Activated CD4-positive, alpha-beta T cell treated with anti-CD3 and anti-CD28 coated beads, Interleukin-2, amount 10 ng/mL, durations not matched to agents 24 days and 14 days (primary cell): ENCODE data around the gene CLEC10A. TPM values are rescaled to one million over a fixed set of nuclear protein-coding genes. Genes with fewer than 3 reads are reported as not detected.
"Not testable (repeated sequence)": the region's sequence is repeated elsewhere in the genome, so short reads cannot be mapped to it uniquely, and the experiment has no call there.

ENCODE experiments used
- DNase-seq: peaks from one replicate; pipeline ENCODE4 v3.0.0; 2022
- H3K27ac Mint-ChIP-seq: one replicate; pipeline ENCODE4 v1.8.0; 2022; ENCODE audit warnings: mild to moderate bottlenecking, mixed read lengths
- H3K27me3 Mint-ChIP-seq: one replicate; pipeline ENCODE4 v1.8.0; 2022; ENCODE audit warnings: mixed read lengths
- H3K36me3 Mint-ChIP-seq: one replicate; pipeline ENCODE4 v1.8.0; 2022; ENCODE audit warnings: low read depth, mild to moderate bottlenecking, mixed read lengths
- H3K4me1 Mint-ChIP-seq: one replicate; pipeline ENCODE4 v1.8.0; 2021; ENCODE audit warnings: mixed read lengths
- H3K4me3 Mint-ChIP-seq: one replicate; pipeline ENCODE4 v1.8.0; 2022; ENCODE audit warnings: mild to moderate bottlenecking, moderate library complexity, mixed read lengths
- H3K9me3 Mint-ChIP-seq: one replicate; pipeline ENCODE4 v1.8.0; 2021; ENCODE audit warnings: mixed read lengths
- intact Hi-C: fragments of 100-400 bp; cut with micrococcal nuclease; formaldehyde crosslinking; loops from one replicate; pipeline ENCODE4 v1.15.1; 2023
- total RNA-seq: library from RNA; stranded (reverse); gene quantifications from 2 replicates; pipeline ENCODE4 v1.2.3, GENCODE V29; 2022

The CLEC10A gene
- total RNA-seq, 1 donor from 2014 or later = not detected

DNA sequence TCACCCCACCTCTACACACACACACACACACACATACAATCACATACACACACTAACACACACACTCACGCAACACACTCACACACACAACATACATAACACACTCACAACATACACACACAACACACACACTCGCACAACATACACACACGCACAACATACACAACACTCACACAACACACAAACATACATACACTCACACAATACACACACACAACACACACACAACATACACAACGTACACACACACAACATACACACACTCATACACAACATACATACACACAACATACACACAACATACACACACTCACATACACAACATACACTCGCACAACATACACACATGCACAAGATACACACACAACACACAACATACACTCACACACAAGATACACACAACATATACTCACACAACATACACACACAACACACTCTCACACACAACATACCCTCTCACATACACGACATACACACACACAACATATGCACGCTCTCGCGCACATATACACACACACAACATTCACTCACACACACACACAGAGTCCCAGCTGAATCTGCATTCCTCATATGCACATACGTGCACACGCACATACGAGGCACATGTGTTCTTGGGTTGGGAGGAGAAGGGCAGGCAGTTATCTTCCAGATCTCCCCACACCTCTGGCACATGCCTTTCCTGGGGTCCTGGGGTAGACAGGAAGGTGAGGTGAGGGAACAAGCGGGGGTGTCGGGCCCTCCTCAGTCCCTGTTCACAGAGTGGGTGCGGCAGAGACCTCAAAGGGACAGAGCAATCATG lies 33.4 kb upstream of the CLEC10A start:
- intact Hi-C loops = no loop called here
- no peaks in the 10 kb centered on the region for H3K36me3 Mint-ChIP-seq
- H3K4me3 Mint-ChIP-seq = no peak overlapping the region
- H3K27me3 Mint-ChIP-seq = peaks cover 5% of the 10 kb centered on the region
- no peak overlapping the region for H3K27ac Mint-ChIP-seq
- peaks cover 9% of the 10 kb centered on the region for H3K4me1 Mint-ChIP-seq
- no peak for DNase-seq
- no peaks in the 10 kb centered on the region for H3K9me3 Mint-ChIP-seq

DNA sequence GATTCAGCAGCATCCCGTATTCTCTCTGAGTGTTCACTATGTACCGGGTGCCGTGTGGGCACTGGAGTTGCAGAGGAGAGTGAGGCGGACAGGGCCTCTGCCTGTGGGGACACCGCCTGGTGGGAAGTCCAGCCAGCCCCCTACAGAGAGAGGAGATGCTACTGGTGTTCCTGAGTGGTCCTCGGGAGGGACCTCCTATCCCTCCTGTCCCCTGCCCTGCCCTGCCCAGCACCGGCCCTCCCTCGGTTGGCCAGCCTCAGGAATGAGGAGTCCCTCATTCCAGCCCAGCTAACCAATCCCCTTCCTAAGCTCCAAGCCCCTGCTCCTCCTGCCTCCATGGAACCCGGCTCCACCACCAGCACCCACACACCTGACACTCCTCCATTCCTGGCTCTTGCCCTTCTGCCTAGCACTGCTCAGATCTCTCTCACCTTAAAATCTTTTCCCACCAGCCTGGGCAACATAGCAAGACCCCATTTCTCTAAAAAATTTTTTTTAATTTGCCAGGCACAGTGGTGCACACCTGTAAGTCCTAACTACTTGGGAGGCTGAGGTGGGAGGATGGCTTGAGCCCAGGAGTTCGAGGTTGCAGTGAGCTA lies 32.6 kb upstream of the CLEC10A start:
- H3K27me3 Mint-ChIP-seq = peaks cover 5% of the 10 kb centered on the region
- intact Hi-C loops = no loop called here

DNA sequence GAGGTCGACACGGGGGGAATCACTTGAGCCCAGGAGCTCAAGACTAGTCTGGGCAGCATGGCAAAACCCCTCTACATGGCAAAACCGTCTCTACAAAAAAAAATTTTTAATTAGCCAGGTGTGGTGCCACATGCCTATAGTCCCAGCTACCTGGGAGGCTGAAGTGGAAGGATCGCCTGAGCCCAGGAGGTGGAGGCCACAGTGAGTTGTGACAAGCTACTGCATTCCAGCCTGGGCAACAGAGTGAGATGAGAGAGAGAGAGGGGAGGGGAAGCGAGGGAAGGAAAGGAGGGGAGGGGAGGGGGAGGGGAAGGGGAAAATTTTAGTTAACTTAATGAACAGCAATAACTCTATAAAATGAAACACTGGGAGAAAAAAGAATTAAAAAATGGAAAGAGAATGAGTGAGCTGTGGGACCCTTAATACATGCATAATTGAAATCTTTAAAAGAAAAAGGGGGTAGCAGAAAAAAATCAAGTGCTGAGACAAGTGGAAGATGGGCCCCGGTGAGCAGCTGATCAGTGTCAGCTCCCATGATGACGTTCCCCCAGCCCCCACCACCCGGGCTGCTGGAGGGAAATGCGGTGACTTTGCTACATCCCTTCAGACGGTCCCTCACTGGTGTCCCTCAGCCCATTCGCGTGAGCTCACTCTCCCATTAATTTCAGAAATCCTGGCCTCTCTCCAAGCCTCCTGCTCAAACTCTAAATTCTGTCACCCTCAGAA lies 31.9 kb upstream of the CLEC10A start:
- Mint-ChIP-seq H3K9me3 (no peaks in the 10 kb centered on the region), H3K4me1 (peaks cover 9% of the 10 kb centered on the region), H3K36me3 (no peaks in the 10 kb centered on the region), H3K4me3 (no peak overlapping the region), H3K27me3 (no peaks in the 10 kb centered on the region), H3K27ac (no peak overlapping the region)
- intact Hi-C loops = no loop called here
- DNase-seq = no peak

More for the DNA sequence above, 32.6 kb upstream of the CLEC10A start:
- Mint-ChIP-seq H3K36me3 (no peaks in the 10 kb centered on the region), H3K4me1 (peaks cover 9% of the 10 kb centered on the region), H3K27ac (no peak overlapping the region), H3K4me3 (no peak overlapping the region), H3K9me3 (no peaks in the 10 kb centered on the region)
- DNase-seq = no peak

DNA sequence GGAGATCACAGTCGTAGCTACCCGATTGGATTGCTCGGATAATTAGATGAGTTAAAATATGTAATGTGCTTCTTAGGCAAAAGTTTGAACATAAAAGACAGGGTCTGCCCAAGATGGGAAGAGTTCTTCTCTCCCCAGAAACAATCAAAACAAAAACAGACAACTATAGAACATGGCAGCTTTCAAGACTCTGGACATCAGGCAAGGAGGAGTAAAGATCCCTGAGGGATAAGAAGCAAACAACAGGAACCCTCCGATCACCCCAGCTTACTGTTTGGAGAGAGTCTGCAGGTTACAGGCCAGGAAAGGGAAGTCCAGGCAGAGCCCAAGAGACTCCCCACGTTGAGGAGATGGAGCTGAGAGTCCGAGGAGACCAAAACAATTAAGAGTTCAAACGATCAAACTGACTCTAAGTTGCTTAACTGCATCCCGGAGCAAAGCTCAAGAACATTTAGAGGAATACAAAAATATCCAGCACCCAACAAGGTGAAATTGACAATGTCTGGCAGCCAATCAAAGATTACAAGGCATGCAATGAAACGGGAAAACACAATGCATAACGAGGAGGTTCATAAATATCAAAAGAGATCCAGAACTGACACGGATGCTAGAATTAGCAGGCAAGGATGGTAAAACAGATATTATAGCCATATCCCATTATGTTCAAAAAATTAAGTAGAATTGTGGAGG lies 30.7 kb upstream of the CLEC10A start:
- DNase-seq = no peak
- H3K9me3 Mint-ChIP-seq = no peaks in the 10 kb centered on the region
- no peak overlapping the region for H3K27ac Mint-ChIP-seq
- H3K4me1 Mint-ChIP-seq = peaks cover 9% of the 10 kb centered on the region
- no peak overlapping the region for H3K4me3 Mint-ChIP-seq
- intact Hi-C loops = no loop called here
- no peaks in the 10 kb centered on the region for H3K27me3 Mint-ChIP-seq
- H3K36me3 Mint-ChIP-seq = no peaks in the 10 kb centered on the region

DNA sequence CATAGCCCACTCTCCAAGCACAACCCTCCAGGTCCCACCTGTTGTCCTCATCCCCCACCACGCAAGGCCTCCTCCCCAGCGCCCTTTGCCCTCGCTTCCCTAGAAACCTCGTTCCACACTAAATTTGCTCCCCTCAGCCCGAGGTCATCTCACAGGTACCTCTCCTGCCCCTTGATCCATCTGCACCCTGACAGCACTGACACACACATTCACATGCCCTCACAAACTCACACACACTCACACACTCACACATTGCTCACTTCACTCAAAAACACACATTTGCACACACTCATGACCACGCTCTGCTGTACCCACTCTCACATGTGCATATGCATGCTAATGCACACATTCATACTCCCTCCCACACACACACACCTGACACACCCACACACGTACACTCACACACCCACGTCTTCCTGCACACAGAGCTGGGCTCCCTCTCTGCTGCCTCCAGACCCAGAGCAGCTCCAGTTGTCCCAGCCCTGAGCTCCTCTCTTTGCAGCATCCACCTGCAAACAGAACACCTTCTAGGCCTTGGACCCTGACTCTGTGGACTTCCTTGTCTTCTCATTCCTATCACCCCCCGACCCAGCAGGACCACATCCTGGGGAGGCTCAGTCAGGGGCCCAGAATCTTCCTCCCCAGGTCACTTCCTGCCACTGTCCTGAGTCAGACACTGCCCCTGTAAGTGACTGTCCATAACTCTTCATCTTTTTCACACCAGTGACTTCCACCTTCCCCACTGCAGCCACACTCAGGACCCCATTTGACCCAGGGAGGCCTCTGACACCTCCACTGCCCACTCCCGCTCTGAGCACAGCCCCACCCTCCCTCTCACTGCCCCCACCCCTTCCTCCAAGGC lies 29.6 kb upstream of the CLEC10A start:
- Mint-ChIP-seq H3K4me3 (no peak overlapping the region), H3K27me3 (no peaks in the 10 kb centered on the region), H3K36me3 (no peaks in the 10 kb centered on the region), H3K27ac (no peak overlapping the region), H3K9me3 (no peaks in the 10 kb centered on the region), H3K4me1 (peaks cover 9% of the 10 kb centered on the region)
- intact Hi-C loops = no loop called here
- no peak for DNase-seq

DNA sequence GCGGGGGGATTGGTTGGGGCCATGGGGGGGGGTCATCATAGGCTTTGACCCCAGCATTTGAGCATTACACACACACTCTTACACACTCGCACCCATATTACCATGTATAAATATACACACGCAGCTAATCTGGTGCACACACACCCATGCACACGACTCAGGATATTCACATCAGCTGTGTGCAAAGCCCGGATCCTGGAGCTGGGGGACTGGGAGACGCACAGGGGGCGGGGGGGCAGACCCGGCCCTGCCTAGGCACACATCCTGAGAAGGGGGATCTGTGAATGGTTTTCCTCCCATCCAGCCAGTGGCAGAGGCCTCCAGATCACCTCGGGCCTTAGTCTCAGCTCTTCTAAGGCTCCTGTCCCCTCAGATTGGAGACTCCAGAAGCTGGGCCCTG lies 28.9 kb upstream of the CLEC10A start:
- intact Hi-C loops = no loop called here
- no peak for DNase-seq
- Mint-ChIP-seq H3K27me3 (no peaks in the 10 kb centered on the region), H3K4me1 (peaks cover 9% of the 10 kb centered on the region), H3K4me3 (no peak overlapping the region), H3K27ac (no peak overlapping the region), H3K36me3 (no peaks in the 10 kb centered on the region), H3K9me3 (no peaks in the 10 kb centered on the region)

DNA sequence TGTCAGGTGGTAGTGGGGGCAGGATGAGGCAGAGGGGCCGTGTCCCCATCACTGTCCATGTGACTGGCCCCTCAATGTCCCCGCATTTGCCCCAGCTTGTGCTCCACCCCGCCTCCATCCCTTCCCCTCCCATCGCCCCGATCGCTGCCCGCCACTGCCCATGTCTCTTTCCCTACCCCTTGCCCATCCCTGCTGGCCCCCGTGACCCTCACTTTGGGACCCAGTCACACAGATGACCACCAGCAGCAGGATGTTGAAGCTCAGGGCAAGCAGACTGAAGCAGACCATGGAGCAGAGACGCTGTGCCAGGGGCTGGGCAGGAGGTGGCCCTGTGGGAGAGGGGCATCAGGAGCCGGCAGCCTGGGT lies 28.5 kb upstream of the CLEC10A start:
- Mint-ChIP-seq H3K36me3 (no peaks in the 10 kb centered on the region), H3K9me3 (no peaks in the 10 kb centered on the region), H3K27ac (no peak overlapping the region), H3K4me1 (peaks cover 9% of the 10 kb centered on the region), H3K27me3 (peaks cover under 1% of the 10 kb centered on the region), H3K4me3 (no peak overlapping the region)
- DNase-seq = no peak
- intact Hi-C loops = no loop called here

DNA sequence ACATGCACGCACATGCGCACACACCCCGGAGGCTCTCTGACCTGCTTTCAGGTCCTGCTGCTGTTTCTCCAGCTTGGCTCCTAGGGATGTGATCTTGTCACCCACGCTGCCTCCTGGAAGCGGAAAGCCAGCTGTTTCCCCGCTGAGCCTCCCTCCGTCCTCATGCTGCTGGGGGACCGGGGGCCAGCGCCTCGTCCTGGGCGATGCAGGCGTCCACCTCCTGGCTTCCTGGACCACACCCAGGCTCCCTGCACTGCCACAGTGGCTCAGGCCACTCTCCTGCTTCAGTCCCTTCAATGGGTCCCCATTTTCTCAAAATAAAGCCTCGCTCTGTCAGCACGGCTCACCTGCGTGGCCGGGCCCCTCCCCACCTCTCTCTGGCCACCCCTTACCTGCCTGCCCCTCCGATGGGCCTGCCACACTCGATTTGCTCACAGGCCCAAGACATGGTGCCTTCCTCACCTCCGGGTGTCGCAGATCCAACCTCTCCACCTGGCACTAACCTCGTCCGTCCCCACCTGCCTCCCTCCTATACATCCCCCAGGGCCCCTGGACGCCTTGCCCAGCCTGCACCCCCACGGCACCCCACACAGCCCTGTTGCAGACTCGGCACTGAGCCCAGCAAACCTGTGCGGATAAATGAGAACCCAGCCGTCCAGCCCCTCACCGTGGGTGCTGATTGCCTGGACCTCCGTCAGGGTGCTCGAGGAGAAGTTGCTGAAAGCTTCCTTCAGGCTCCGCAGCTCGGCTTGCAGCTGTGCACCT lies 27.9 kb upstream of the CLEC10A start:
- H3K27ac Mint-ChIP-seq = no peak overlapping the region
- intact Hi-C loops = no loop called here
- no peaks in the 10 kb centered on the region for H3K9me3 Mint-ChIP-seq
- DNase-seq = no peak
- peaks cover 2% of the 10 kb centered on the region for H3K27me3 Mint-ChIP-seq
- no peak overlapping the region for H3K4me3 Mint-ChIP-seq
- H3K36me3 Mint-ChIP-seq = no peaks in the 10 kb centered on the region
- H3K4me1 Mint-ChIP-seq = peaks cover 9% of the 10 kb centered on the region

DNA sequence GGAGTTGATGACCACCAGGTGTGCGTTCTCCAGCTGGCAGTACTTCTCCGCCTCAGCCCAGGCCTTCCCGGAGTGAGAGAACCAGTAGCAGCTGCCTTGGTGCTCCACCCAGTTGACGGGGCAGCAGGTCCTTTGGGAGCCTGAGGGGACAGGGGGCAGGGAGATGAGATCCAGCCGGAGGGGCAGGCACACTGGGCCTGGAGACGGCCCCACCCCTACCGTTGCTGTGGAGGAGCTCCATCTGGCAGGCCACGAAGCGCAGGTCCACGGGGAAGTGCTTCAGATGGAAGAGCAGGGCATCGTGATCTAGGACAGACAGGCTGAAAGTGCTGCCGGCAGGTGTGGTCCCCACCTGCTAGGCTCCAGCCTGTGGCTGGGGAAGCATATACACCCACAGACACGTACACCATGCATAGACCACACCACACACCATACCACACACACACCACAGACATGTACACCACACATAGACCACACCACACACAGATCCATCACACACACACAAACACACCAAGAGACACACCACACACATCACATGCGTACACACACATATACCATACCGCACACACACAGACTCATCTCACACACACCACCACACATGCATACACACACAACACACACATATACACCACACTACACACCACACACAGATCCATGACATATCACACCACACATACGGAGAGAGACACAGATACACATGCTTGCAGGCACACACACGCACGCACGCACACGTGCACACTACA lies 27.1 kb upstream of the CLEC10A start:
- H3K4me1 Mint-ChIP-seq = peaks cover 9% of the 10 kb centered on the region

DNA sequence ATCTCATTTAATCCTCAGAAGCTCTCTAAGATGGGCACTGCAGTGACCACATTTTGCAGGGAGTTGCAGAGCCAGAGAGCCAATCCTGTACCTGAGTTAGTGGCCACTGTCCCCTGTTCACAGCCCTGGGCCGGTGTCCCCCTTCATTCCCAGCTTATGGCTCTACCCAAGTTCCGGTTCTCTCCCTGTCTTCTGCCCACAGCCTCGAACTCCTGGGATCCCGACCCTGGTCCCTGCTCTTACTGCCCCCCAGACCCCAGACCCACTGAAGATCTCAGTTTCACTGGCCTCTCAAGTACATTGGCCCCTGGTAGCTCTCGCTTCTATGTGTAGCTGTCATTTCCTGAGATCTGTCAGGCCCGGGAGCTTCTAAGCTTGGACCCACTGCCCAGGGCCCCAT lies 22.4 kb upstream of the CLEC10A start:
- no peaks in the 10 kb centered on the region for H3K4me1 Mint-ChIP-seq
- H3K27ac Mint-ChIP-seq = no peak overlapping the region
- intact Hi-C loops = no loop called here
- peaks cover 2% of the 10 kb centered on the region for H3K27me3 Mint-ChIP-seq
- H3K9me3 Mint-ChIP-seq = no peaks in the 10 kb centered on the region
- no peaks in the 10 kb centered on the region for H3K36me3 Mint-ChIP-seq
- H3K4me3 Mint-ChIP-seq = no peak overlapping the region
- no peak for DNase-seq

More for the DNA sequence above, 27.1 kb upstream of the CLEC10A start:
- Mint-ChIP-seq H3K27me3 (peaks cover 2% of the 10 kb centered on the region), H3K4me3 (no peak overlapping the region), H3K36me3 (no peaks in the 10 kb centered on the region), H3K9me3 (no peaks in the 10 kb centered on the region), H3K27ac (no peak overlapping the region)
- intact Hi-C loops = no loop called here
- no peak for DNase-seq

DNA sequence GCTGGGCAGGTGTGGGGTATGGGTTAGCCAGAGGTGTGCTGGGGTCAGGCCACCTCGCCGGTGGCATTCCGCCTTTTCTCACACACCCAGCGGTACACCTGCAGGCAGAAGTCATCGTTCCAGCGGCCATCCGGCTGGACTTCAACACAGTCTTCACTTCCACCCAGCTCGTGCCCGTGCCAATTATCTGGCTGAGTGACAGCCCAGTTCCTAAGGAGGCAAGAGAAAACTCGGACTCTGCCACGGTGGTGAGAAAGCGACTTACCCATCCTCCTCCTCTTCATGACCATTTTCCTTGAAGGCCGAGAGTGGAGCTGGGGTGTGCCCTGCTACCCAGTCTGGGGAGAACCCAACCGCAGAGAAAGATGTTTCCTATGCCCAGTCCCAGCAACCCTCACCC lies 21.5 kb upstream of the CLEC10A start:
- H3K36me3 Mint-ChIP-seq = no peaks in the 10 kb centered on the region
- H3K4me3 Mint-ChIP-seq = no peak overlapping the region
- no peaks in the 10 kb centered on the region for H3K9me3 Mint-ChIP-seq
- intact Hi-C loops = no loop called here
- peaks cover 2% of the 10 kb centered on the region for H3K27me3 Mint-ChIP-seq
- H3K4me1 Mint-ChIP-seq = no peaks in the 10 kb centered on the region
- no peak for DNase-seq
- no peak overlapping the region for H3K27ac Mint-ChIP-seq

DNA sequence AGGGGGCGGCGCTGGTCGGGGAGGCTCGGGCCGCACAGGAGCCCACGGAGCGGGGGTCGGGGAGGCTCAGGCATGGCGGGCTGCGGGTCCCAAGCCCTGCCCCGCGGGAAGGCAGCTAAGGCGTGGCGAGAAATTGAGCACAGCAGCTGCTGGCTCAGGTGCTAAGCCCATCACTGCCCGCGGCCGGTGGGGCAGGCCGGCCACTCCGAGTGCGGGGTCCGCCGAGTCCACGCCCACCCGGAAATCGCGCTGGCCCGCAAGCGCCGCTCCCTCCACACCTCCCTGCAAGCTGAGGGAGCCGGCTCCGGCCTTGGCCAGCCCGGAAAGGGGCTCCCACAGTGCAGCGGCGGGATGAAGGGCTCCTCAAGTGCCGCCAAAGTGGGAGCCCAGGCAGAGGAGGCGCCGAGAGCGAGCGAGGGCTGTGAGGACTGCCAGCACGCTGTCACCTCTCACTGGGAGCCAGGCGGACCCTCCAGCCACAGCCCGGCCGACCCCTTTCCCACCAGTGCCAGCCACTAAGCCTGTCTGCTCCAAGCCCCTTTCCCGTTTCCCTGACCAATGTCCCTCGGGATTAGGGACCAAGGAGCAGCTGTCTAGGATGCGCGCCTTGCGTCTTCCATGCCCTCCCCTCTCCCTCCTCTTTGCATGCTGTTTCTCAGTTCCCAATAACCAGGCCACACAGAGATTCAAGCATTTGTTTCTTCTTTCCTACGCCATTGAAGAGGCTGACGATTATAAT lies 20.8 kb upstream of the CLEC10A start:
- H3K27me3 Mint-ChIP-seq, intact Hi-C loops, H3K4me1 Mint-ChIP-seq, H3K27ac Mint-ChIP-seq, H3K4me3 Mint-ChIP-seq, DNase-seq, H3K36me3 Mint-ChIP-seq, H3K9me3 Mint-ChIP-seq: not testable (repeated sequence)
